ENCODE measurements around the gene PRMT7. TPM values are rescaled to one million over a fixed set of nuclear protein-coding genes. Genes with fewer than 3 reads are reported as not detected.
A peak's percentile ranks its signal among the peaks of the same experiment; 100 is the strongest.

Gene PRMT7
- total RNA-seq, 1 experiment from 2014 or later, result 33.1 TPM

DNA sequence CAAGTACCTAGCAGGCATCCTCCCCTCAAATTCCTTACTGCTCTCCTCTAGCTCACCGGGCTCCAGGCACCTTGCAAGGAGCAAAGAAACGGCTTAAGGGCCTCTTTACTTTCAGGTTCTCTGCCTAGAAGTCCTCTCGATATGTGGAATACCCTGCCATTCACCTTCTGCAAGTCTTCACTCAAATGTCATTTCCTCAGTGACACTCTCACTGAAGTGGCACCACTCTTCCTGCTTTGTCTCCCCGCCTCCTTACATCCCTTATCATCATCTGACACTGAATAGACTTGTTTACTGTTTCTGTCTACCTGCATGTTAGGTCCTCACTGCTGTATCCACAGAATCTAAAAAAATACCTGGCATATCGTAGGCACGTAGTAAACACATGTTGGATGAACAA is 1.0 kb upstream of the PRMT7 start:
- no peaks in the 10 kb centered on the region for H3K9me3 ChIP-seq (ENCODE audit: control insufficient read depth, insufficient read depth, low read depth, low read length)
- H3K36me3 ChIP-seq (ENCODE audit: control insufficient read depth, insufficient read depth, low read length), result peaks cover 10% of the 10 kb centered on the region
- ATAC-seq, result no peak
- no peaks in the 10 kb centered on the region for H3K27me3 ChIP-seq (ENCODE audit: control insufficient read depth, insufficient read depth, low read length)
- ChIA-PET POLR2A (no interaction called here), CTCF (no interaction called here)
- in situ Hi-C loops (cut with HindIII; ENCODE audit: low pct_unique_long_range_greater_than_20kb, low sequenced_read_pairs) (no loop called here), intact Hi-C loops (cut with micrococcal nuclease; ENCODE audit: unreplicated experiment) (no loop called here)
- BruUV-seq (replicated peaks), result TSS peak; percentile 77
- no peak for TF ChIP-seq SIN3A (IDR thresholded peaks at IDR 0.05; ENCODE audit: borderline replicate concordance, insufficient read depth, low read depth, low read length)
- H3K4me3 ChIP-seq (ENCODE audit: low read depth in 2 of 2, low read length in 2 of 2), result peak overlapping the region; percentile 85 to 94
- DNase-seq (ENCODE audit: low read depth, low spot score), result no peak
- H3K27ac ChIP-seq (ENCODE audit: low read length), result peak overlapping the region; percentile 82
- H3K4me1 ChIP-seq (ENCODE audit: control insufficient read depth, insufficient read depth, low read length), result peaks cover 6% of the 10 kb centered on the region

DNA sequence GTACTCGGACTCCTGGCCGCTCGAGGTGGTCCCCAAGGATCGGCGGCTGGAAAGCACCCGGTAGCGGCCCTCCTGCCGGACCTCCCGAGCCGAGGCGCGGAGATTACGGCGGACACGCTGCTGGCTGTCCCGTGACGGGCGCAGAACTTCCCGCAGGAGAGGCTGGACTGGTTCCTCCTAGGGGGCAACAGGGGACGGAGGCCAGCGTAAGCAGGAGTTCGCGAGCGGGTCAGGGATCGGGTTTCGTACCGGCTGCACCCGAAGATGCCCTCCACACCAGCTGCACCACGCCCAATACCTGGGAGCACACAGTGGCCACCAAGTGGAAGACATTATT is 414 bp upstream of the PRMT7 start:
- ATAC-seq (peak; percentile 65), DNase-seq (ENCODE audit: low read depth, low spot score) (no peak)
- POLR2A ChIA-PET, result interaction anchor here (1.0 kb wide), 1 partner anchor 10 kb away, joined by 4 read pairs; no protein-coding TSS in a partner anchor
- Histone ChIP-seq H3K4me3 (ENCODE audit: low read depth in 2 of 2, low read length in 2 of 2) (peak overlapping the region; percentile 85 to 94), H3K4me1 (ENCODE audit: control insufficient read depth, insufficient read depth, low read length) (peaks cover 6% of the 10 kb centered on the region), H3K27ac (ENCODE audit: low read length) (peak overlapping the region; percentile 82), H3K36me3 (ENCODE audit: control insufficient read depth, insufficient read depth, low read length) (peaks cover 10% of the 10 kb centered on the region), H3K27me3 (ENCODE audit: control insufficient read depth, insufficient read depth, low read length) (no peaks in the 10 kb centered on the region), H3K9me3 (ENCODE audit: control insufficient read depth, insufficient read depth, low read depth, low read length) (no peaks in the 10 kb centered on the region)
- no TSS peak for BruUV-seq (replicated peaks)
- TF ChIP-seq, protein P1, sequence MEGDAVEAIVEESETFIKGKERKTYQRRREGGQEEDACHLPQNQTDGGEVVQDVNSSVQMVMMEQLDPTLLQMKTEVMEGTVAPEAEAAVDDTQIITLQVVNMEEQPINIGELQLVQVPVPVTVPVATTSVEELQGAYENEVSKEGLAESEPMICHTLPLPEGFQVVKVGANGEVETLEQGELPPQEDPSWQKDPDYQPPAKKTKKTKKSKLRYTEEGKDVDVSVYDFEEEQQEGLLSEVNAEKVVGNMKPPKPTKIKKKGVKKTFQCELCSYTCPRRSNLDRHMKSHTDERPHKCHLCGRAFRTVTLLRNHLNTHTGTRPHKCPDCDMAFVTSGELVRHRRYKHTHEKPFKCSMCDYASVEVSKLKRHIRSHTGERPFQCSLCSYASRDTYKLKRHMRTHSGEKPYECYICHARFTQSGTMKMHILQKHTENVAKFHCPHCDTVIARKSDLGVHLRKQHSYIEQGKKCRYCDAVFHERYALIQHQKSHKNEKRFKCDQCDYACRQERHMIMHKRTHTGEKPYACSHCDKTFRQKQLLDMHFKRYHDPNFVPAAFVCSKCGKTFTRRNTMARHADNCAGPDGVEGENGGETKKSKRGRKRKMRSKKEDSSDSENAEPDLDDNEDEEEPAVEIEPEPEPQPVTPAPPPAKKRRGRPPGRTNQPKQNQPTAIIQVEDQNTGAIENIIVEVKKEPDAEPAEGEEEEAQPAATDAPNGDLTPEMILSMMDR (IDR thresholded peaks at IDR 0.05), result no peak
- TF ChIP-seq TCF7L2 (IDR thresholded peaks at IDR 0.05; ENCODE audit: low read depth, low read length), result no peak
- TF ChIP-seq, protein P2, sequence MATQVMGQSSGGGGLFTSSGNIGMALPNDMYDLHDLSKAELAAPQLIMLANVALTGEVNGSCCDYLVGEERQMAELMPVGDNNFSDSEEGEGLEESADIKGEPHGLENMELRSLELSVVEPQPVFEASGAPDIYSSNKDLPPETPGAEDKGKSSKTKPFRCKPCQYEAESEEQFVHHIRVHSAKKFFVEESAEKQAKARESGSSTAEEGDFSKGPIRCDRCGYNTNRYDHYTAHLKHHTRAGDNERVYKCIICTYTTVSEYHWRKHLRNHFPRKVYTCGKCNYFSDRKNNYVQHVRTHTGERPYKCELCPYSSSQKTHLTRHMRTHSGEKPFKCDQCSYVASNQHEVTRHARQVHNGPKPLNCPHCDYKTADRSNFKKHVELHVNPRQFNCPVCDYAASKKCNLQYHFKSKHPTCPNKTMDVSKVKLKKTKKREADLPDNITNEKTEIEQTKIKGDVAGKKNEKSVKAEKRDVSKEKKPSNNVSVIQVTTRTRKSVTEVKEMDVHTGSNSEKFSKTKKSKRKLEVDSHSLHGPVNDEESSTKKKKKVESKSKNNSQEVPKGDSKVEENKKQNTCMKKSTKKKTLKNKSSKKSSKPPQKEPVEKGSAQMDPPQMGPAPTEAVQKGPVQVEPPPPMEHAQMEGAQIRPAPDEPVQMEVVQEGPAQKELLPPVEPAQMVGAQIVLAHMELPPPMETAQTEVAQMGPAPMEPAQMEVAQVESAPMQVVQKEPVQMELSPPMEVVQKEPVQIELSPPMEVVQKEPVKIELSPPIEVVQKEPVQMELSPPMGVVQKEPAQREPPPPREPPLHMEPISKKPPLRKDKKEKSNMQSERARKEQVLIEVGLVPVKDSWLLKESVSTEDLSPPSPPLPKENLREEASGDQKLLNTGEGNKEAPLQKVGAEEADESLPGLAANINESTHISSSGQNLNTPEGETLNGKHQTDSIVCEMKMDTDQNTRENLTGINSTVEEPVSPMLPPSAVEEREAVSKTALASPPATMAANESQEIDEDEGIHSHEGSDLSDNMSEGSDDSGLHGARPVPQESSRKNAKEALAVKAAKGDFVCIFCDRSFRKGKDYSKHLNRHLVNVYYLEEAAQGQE (IDR thresholded peaks at IDR 0.05; ENCODE audit: insufficient read depth in 1 of 2, low read depth in 2 of 2, low read length in 1 of 2), result no peak
- no peak for TF ChIP-seq SIN3A (IDR thresholded peaks at IDR 0.05; ENCODE audit: borderline replicate concordance, insufficient read depth, low read depth, low read length)
- no peak for TF ChIP-seq POLR2AphosphoS5 (IDR thresholded peaks at IDR 0.05; ENCODE audit: low read depth, low read length)
- intact Hi-C loops (cut with micrococcal nuclease; ENCODE audit: unreplicated experiment) (no loop called here), in situ Hi-C loops (cut with HindIII; ENCODE audit: low pct_unique_long_range_greater_than_20kb, low sequenced_read_pairs) (no loop called here)
- CTCF ChIA-PET, result interaction anchor here (0.6 kb wide), 1 partner anchor 36 kb away, joined by 3 read pairs; no protein-coding TSS in a partner anchor

DNA sequence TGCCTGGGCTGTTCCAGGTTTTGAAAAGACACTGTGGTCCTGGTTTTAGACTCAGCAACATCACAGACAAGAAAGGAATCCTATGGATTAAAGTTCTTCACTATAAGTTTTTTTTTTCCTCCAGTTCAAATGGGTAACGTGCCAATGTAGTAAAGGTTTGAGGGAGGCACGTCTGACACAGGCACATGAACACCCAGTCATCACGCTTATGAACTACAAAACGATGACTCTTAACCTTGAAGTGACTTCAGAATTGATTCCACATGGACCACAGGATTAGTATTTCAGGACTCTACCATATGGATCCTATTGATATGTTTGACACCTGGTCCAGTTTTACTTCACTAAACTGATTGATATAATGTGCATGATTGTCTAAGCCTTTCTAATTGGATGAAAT is 2.3 kb downstream of the PRMT7 start:
- ChIA-PET POLR2A (no interaction called here), CTCF (no interaction called here)
- intact Hi-C loops (cut with micrococcal nuclease; ENCODE audit: unreplicated experiment), result no loop called here
- DNase-seq (ENCODE audit: low read depth, low spot score) (no peak), ATAC-seq (no peak)
- no peaks in the 10 kb centered on the region for H3K27me3 ChIP-seq (ENCODE audit: control insufficient read depth, insufficient read depth, low read length)
- no TSS peak for BruUV-seq (replicated peaks)
- H3K27ac ChIP-seq (ENCODE audit: low read length), result no peak overlapping the region
- peaks cover 6% of the 10 kb centered on the region for H3K4me1 ChIP-seq (ENCODE audit: control insufficient read depth, insufficient read depth, low read length)
- in situ Hi-C loops (cut with HindIII; ENCODE audit: low pct_unique_long_range_greater_than_20kb, low sequenced_read_pairs), result no loop called here
- TF ChIP-seq POLR2AphosphoS5 (IDR thresholded peaks at IDR 0.05; ENCODE audit: low read depth, low read length) (no peak), TCF7L2 (IDR thresholded peaks at IDR 0.05; ENCODE audit: low read depth, low read length) (no peak), SIN3A (IDR thresholded peaks at IDR 0.05; ENCODE audit: borderline replicate concordance, insufficient read depth, low read depth, low read length) (no peak)
- TF ChIP-seq, protein P2 (IDR thresholded peaks at IDR 0.05; ENCODE audit: insufficient read depth in 1 of 2, low read depth in 2 of 2, low read length in 1 of 2), result no peak
- TF ChIP-seq, protein P1 (IDR thresholded peaks at IDR 0.05), result no peak
- H3K9me3 ChIP-seq (ENCODE audit: control insufficient read depth, insufficient read depth, low read depth, low read length), result no peaks in the 10 kb centered on the region
- H3K36me3 ChIP-seq (ENCODE audit: control insufficient read depth, insufficient read depth, low read length), result peaks cover 4% of the 10 kb centered on the region; the same call in 1 of the 2 replicates
- no peak overlapping the region for H3K4me3 ChIP-seq (ENCODE audit: low read depth in 2 of 2, low read length in 2 of 2)

All from Panc1 (cell line).